H1 (cell line): Measurements from ENCODE around the gene DICER1. TPM values are rescaled to one million over a fixed set of nuclear protein-coding genes. Genes with fewer than 3 reads are reported as not detected.

Source experiments
- CTCF ChIA-PET: fragments of 300-600 bp; sonication (Branson Sonifier 250); formaldehyde crosslinking; loops from one replicate; lab custom pipeline; 2021; ENCODE audit not compliant: partially characterized antibody; lab: Charles Lee
- POLR2A ChIA-PET: fragments of 300-600 bp; sonication (Branson Sonifier 250); formaldehyde crosslinking; loops from one replicate; lab custom pipeline; 2021; ENCODE audit warnings: inconsistent platforms; ENCODE audit not compliant: partially characterized antibody; lab: Charles Lee
- DNase-seq, 2 experiments: peaks; one replicate each; pipeline versions ENCODE4 v3.0.0 to v3.0.0-alpha.2; 2010 to 2022; ENCODE audit warnings: low spot score in 2 of 2, low read depth in 1 of 2, mixed read lengths in 1 of 2
- FAIRE-seq: peaks from 2 replicates; lab custom pipeline; 2011; peaks lifted over from hg19 to GRCh38; lab: Jason Lieb, UNC
- H2AFZ ChIP-seq: 2 replicates; pipeline ENCODE4 v1.8.1; 2012; ENCODE audit warnings: low read length, inconsistent platforms
- H2AK5ac ChIP-seq: 2 replicates; pipeline ENCODE4 v1.6.1; 2013; ENCODE audit warnings: low read depth, low read length
- H2BK120ac ChIP-seq: replicated peaks from 2 replicates; pipeline ENCODE3; 2013; ENCODE audit warnings: low read depth, low read length, inconsistent platforms
- H2BK12ac ChIP-seq: 2 replicates; pipeline ENCODE4 v1.6.1; 2013; ENCODE audit warnings: low read depth, low read length
- H2BK15ac ChIP-seq: 2 replicates; pipeline ENCODE4 v1.6.1; 2013; ENCODE audit warnings: low read length
- H2BK20ac ChIP-seq: 2 replicates; pipeline ENCODE4 v1.6.1; 2013; ENCODE audit warnings: low read length
- H2BK5ac ChIP-seq: 2 replicates; pipeline ENCODE4 v1.6.1; 2013; ENCODE audit warnings: low read depth, low read length
- H3K14ac ChIP-seq: 2 replicates; pipeline ENCODE4 v1.6.1; 2013; ENCODE audit warnings: inconsistent platforms; ENCODE audit not compliant: insufficient read length
- H3K18ac ChIP-seq: 2 replicates; pipeline ENCODE4 v1.6.1; 2013; ENCODE audit warnings: low read length; ENCODE audit errors: extremely low read depth
- H3K23ac ChIP-seq: 2 replicates; pipeline ENCODE4 v1.6.1; 2013; ENCODE audit warnings: inconsistent platforms; ENCODE audit not compliant: insufficient read length
- H3K23me2 ChIP-seq: 2 replicates; pipeline ENCODE4 v1.6.1; 2013; ENCODE audit warnings: low read depth, low read length
- H3K27ac ChIP-seq: 2 replicates; pipeline ENCODE4 v1.6.1; 2011; ENCODE audit warnings: low read depth, low read length, inconsistent platforms
- H3K27me3 ChIP-seq, 4 experiments: replicated peaks in 1 of 4; 1 replicate in 1 of 4; 2 replicates in 3 of 4; pipeline versions ENCODE4 v1.6.1 to v1.8.1; 2011 to 2013; ENCODE audit warnings: low read length in 3 of 4, mild to moderate bottlenecking in 3 of 4, inconsistent platforms in 2 of 4, mixed read lengths in 2 of 4, moderate library complexity in 1 of 4; ENCODE audit not compliant: control insufficient read depth in 3 of 4, insufficient read depth in 3 of 4; ENCODE audit errors: extremely low read depth in 1 of 4
- H3K36me3 ChIP-seq, 4 experiments: 2 replicates each; pipeline versions ENCODE4 v1.6.1 to v1.8.1; 2011 to 2013; ENCODE audit warnings: mild to moderate bottlenecking in 4 of 4, low read length in 3 of 4, moderate library complexity in 2 of 4, control low read depth in 1 of 4, inconsistent platforms in 1 of 4; ENCODE audit not compliant: insufficient read depth in 4 of 4, control insufficient read depth in 2 of 4
- H3K4ac ChIP-seq: replicated peaks from 2 replicates; pipeline ENCODE3; 2013; ENCODE audit warnings: low read length, low read depth, mixed read lengths, inconsistent platforms; ENCODE audit not compliant: insufficient read length
- H3K4me1 ChIP-seq, 4 experiments: replicated peaks in 1 of 4; 1 replicate in 1 of 4; 2 replicates in 3 of 4; pipeline versions ENCODE4 v1.6.1 to v1.8.1; 2011 to 2013; ENCODE audit warnings: low read length in 3 of 4, inconsistent platforms in 2 of 4, mixed read lengths in 1 of 4; ENCODE audit not compliant: insufficient read depth in 4 of 4, control insufficient read depth in 3 of 4
- H3K4me2 ChIP-seq, 2 experiments: 2 replicates each; pipeline versions ENCODE4 v1.6.1 to v1.8.1; 2011 to 2013; ENCODE audit warnings: low read depth in 2 of 2, low read length in 2 of 2, control low read depth in 1 of 2, inconsistent platforms in 1 of 2, mild to moderate bottlenecking in 1 of 2; ENCODE audit not compliant: insufficient read depth in 1 of 2
- H3K4me3 ChIP-seq, 4 experiments: fragments of 200-600, 300-600 bp in 1 of 4; sonication (generic), shearing (Covaris generic), sonication (Bioruptor Twin) in 1 of 4; 2 replicates each; pipeline versions ENCODE4 v1.5.1 to v1.8.1; 2011 to 2016; ENCODE audit warnings: low read length in 4 of 4, low read depth in 3 of 4, control low read depth in 2 of 4, inconsistent platforms in 2 of 4, mild to moderate bottlenecking in 2 of 4, mixed read lengths in 1 of 4, moderate library complexity in 1 of 4; ENCODE audit not compliant: insufficient read depth in 2 of 4; ENCODE audit errors: extremely low read depth in 1 of 4
- H3K56ac ChIP-seq: replicated peaks from 2 replicates; pipeline ENCODE3; 2013; ENCODE audit warnings: low read depth, mild to moderate bottlenecking, mixed read lengths, low read length, inconsistent platforms; ENCODE audit not compliant: insufficient read length
- H3K79me1 ChIP-seq: 2 replicates; pipeline ENCODE4 v1.6.1; 2013; ENCODE audit warnings: low read depth, low read length, control low read depth
- H3K79me2 ChIP-seq, 2 experiments: 2 replicates each; pipeline versions ENCODE4 v1.6.1 to v1.8.1; 2012 to 2013; ENCODE audit warnings: low read length in 2 of 2, mild to moderate bottlenecking in 2 of 2, inconsistent platforms in 1 of 2; ENCODE audit not compliant: insufficient read depth in 2 of 2, control insufficient read depth in 1 of 2
- H3K9ac ChIP-seq, 4 experiments: replicated peaks in 1 of 4; 1 replicate in 1 of 4; 2 replicates in 3 of 4; pipeline versions ENCODE4 v1.6.1 to v1.8.1; 2011 to 2013; ENCODE audit warnings: low read depth in 3 of 4, low read length in 3 of 4, control low read depth in 2 of 4, mild to moderate bottlenecking in 2 of 4, moderate library complexity in 2 of 4, inconsistent platforms in 1 of 4; ENCODE audit errors: extremely low read depth in 1 of 4
- H3K9me3 ChIP-seq, 2 experiments: 2 replicates each; pipeline versions ENCODE4 v1.6.1 to v1.8.1; 2012 to 2013; ENCODE audit warnings: mild to moderate bottlenecking in 2 of 2, moderate library complexity in 2 of 2, control low read depth in 1 of 2, inconsistent platforms in 1 of 2, low read depth in 1 of 2, low read length in 1 of 2, mixed read lengths in 1 of 2; ENCODE audit not compliant: insufficient read depth in 2 of 2
- H4K20me1 ChIP-seq, 2 experiments: replicated peaks in 1 of 2; 2 replicates each; pipeline versions ENCODE3 to v1.8.1; 2011 to 2013; ENCODE audit warnings: inconsistent platforms in 2 of 2, low read length in 2 of 2, mild to moderate bottlenecking in 1 of 2; ENCODE audit not compliant: insufficient read depth in 2 of 2, control insufficient read depth in 1 of 2
- H4K5ac ChIP-seq: 2 replicates; pipeline ENCODE4 v1.6.1; 2013; ENCODE audit warnings: low read length, low read depth, mixed read lengths, inconsistent platforms; ENCODE audit not compliant: insufficient read length
- H4K8ac ChIP-seq: 2 replicates; pipeline ENCODE4 v1.8.0; 2013; ENCODE audit warnings: mild to moderate bottlenecking, moderate library complexity, low read length, inconsistent platforms; ENCODE audit not compliant: insufficient read depth; ENCODE audit errors: extremely low read depth
- H4K91ac ChIP-seq: replicated peaks from 2 replicates; pipeline ENCODE3; 2013; ENCODE audit warnings: low read length, mixed read lengths, inconsistent platforms; ENCODE audit not compliant: insufficient read length
- ASH2L ChIP-seq: fragments of 200-600, 300-600 bp; sonication (generic); IDR thresholded peaks from one replicate; pipeline ENCODE4 v1.7.1; 2017; ENCODE audit warnings: low read length
- KDM4A ChIP-seq: IDR thresholded peaks from one replicate; pipeline ENCODE4 v1.7.1; 2012; ENCODE audit warnings: low read depth, mild to moderate bottlenecking, moderate library complexity, low read length, inconsistent platforms; ENCODE audit not compliant: severe bottlenecking
- SIN3A ChIP-seq, 2 experiments: IDR thresholded peaks in 1 of 2; conservative IDR thresholded peaks in 1 of 2; 2 replicates each; pipeline ENCODE4 v1.6.1; 2011 to 2012; ENCODE audit warnings: low read length in 2 of 2, improper control_type of control experiment in 1 of 2, low read depth in 1 of 2, mild to moderate bottlenecking in 1 of 2
- SIX5 ChIP-seq: IDR thresholded peaks from 2 replicates; pipeline ENCODE4 v1.6.1; 2011; ENCODE audit warnings: mild to moderate bottlenecking, low read depth, low read length
- WGBS, 2 experiments: shearing (Covaris generic) in 1 of 2; methylation state at CpG; one replicate each; pipeline versions ENCODE4 v1.1.6 to v1.1.7; 2013 to 2015; ENCODE audit warnings: low lambda C conversion rate in 2 of 2, mixed read lengths in 2 of 2, inconsistent platforms in 1 of 2, low coverage in 1 of 2, missing lambda C conversion rate in 1 of 2; ENCODE audit not compliant: insufficient replicate concordance in 2 of 2, insufficient coverage in 1 of 2, insufficient read length in 1 of 2; ENCODE audit errors: extremely low coverage in 1 of 2, missing lambda C conversion rate in 1 of 2; 5-methylcytosine and 5-hydroxymethylcytosine counted together
- polyA plus RNA-seq, 7 experiments: library from polyadenylated mRNA; depleted of rRNA in 3 of 7; stranded (reverse) in 5 of 7; unstranded in 2 of 7; fragments of >200 nt in 5 of 7; fragments of 200-250 nt in 2 of 7; gene quantifications; 1 replicate in 5 of 7; 2 replicates in 1 of 7; 4 replicates in 1 of 7; pipeline versions ENCODE4 v1.2.1 to v1.2.3, GENCODE V29; 2011 to 2013; ENCODE audit warnings: missing spikeins in 2 of 7, mixed read lengths in 2 of 7
- total RNA-seq: library from RNA; stranded (reverse); fragmentation: NEBNext Ultra II Directional; extraction: Animal tissue kit (Norgen Biotek cat#: 25700); gene quantifications from 2 replicates; pipeline ENCODE4 v1.2.1, GENCODE V29; 2021

DICER1 gene
- total and polyA plus RNA-seq, 2 of the 8 experiments (the other 6 are each of a cell fraction or from before 2014, with no cell fraction given): 11.9 to 61.8 TPM

- Histone ChIP-seq H3K4me1 (peaks cover 0 to 4% (median 1%) of the 10 kb centered on the region in 4 experiments; a peak in 3 of 7 replicates), H3K14ac (no peak overlapping the region), H2AFZ (no peak overlapping the region), H4K5ac (no peak overlapping the region), H4K8ac (no peak overlapping the region), H2BK20ac (no peak overlapping the region), H2BK15ac (no peak overlapping the region), H2BK120ac (no peak overlapping the region), H2BK5ac (no peak overlapping the region), H3K9me3 (no peaks in the 10 kb centered on the region), H3K23me2 (no peaks in the 10 kb centered on the region), H3K9ac (no peak overlapping the region), H4K20me1 (no peaks in the 10 kb centered on the region), H4K91ac (no peak overlapping the region), H3K27ac (no peak overlapping the region), H3K36me3 (no peaks in the 10 kb centered on the region), H3K4ac (no peak overlapping the region), H3K23ac (no peak overlapping the region), H3K79me2 (no peaks in the 10 kb centered on the region), H3K18ac (no peak overlapping the region), H2AK5ac (no peak overlapping the region), H3K4me2 (no peak overlapping the region), H3K56ac (no peak overlapping the region), H3K4me3 (no peak overlapping the region), H2BK12ac (no peak overlapping the region), H3K79me1 (no peaks in the 10 kb centered on the region), H3K27me3 (no peaks in the 10 kb centered on the region)
- WGBS, 2 experiments: 93% methylated on average over 3 of the region's 3 CpGs; no CpG with 5 or more reads in 1 of the 2 experiments
- ChIA-PET POLR2A (interaction anchor here (0.6 kb wide), 1 partner anchor 9 kb away, joined by 3 read pairs; no protein-coding TSS in a partner anchor), CTCF (interaction anchor here (1.1 kb wide), 1 partner anchor 9 kb away, joined by 4 read pairs; no protein-coding TSS in a partner anchor)
- FAIRE-seq (no peak), DNase-seq (no peak)
- no peak for TF ChIP-seq ASH2L
- no peak for TF ChIP-seq SIX5
- TF ChIP-seq SIN3A (conservative IDR thresholded peaks at IDR 0.05 in 1 of 2, IDR thresholded peaks at IDR 0.05 in 1 of 2; ENCODE audit: low read depth in 1 of 2, low read length in 2 of 2): no peak
- TF ChIP-seq KDM4A: no peak
Observed at GRCh38 chr14:95073947-95074346, 83.4 kb downstream of the DICER1 start.
